ENCODE results near the gene UBR4. TPM values are rescaled to one million over a fixed set of nuclear protein-coding genes. Genes with fewer than 3 reads are reported as not detected.
A peak's percentile ranks its signal among the peaks of the same experiment; 100 is the strongest.

The UBR4 gene
- total RNA-seq, 1 experiment from 2014 or later, result 131 TPM

DNA sequence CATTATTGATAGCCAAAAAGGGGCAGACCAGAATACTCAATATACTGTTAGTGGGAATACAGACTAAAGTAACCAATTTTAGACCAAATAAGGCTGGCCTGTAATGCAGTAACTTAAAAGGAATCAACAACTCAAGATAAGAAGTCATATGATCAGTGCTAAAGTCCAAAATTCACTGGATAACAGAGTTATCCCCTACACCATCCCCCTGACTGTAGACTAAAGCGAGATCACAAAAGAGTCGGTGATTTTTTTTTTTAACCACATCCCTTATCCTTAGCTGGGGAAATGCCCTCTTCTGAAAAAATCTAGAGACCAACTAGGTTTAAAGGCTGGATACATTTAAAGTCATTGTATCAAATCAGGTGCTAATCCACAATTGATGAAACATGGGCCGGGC, 7.7 kb downstream of the UBR4 start:
- Histone ChIP-seq H3K4me2 (ENCODE audit: insufficient read depth, insufficient read length, low read length) (no peak overlapping the region), H3T11ph (ENCODE audit: low read length) (no peak overlapping the region), H4K8ac (replicated peaks; ENCODE audit: insufficient read length, low read depth, low read length) (no peak overlapping the region), H2AK5ac (ENCODE audit: insufficient read length, low read length) (no peak overlapping the region), H4K20me1 (ENCODE audit: control insufficient read depth, insufficient read depth, insufficient read length) (no peaks in the 10 kb centered on the region), H3K4me1 (ENCODE audit: insufficient read depth, low read length) (no peaks in the 10 kb centered on the region), H3K9ac (ENCODE audit: extremely low read depth, insufficient read length, low read length) (no peak overlapping the region), H2AFZ (ENCODE audit: low read length) (no peak overlapping the region), H4K91ac (ENCODE audit: insufficient read length, low read depth, low read length) (no peak overlapping the region), H3K56ac (ENCODE audit: insufficient read length, low read depth, low read length) (no peak overlapping the region), H3K4ac (ENCODE audit: low read depth, low read length) (no peak overlapping the region), H2BK120ac (ENCODE audit: low read depth, low read length, poor library complexity, severe bottlenecking) (no peak overlapping the region), H2BK20ac (ENCODE audit: low read depth, low read length, poor library complexity, severe bottlenecking) (no peak overlapping the region), H3K23me2 (ENCODE audit: insufficient read length, low read depth, low read length, poor library complexity, severe bottlenecking) (no peaks in the 10 kb centered on the region), H2BK15ac (ENCODE audit: low read depth, low read length) (no peak overlapping the region), H3K18ac (ENCODE audit: insufficient read length, low read depth, low read length) (no peak overlapping the region), H3K14ac (ENCODE audit: insufficient read depth, low read length) (no peak overlapping the region), H3K79me2 (ENCODE audit: insufficient read depth, low read length) (peaks cover 39% of the 10 kb centered on the region), H3K79me1 (ENCODE audit: insufficient read depth, low read depth, low read length, poor library complexity, severe bottlenecking) (peaks cover 13% of the 10 kb centered on the region), H4K5ac (ENCODE audit: insufficient read length, low read depth, low read length) (no peak overlapping the region), H2BK5ac (ENCODE audit: insufficient read length, low read length) (no peak overlapping the region), H3K23ac (ENCODE audit: insufficient read length, low read depth, low read length) (no peak overlapping the region), H3K27ac (ENCODE audit: insufficient read length, low read depth, low read length) (no peak overlapping the region), H3K9me3 (ENCODE audit: control insufficient read depth, low read depth, low read length) (no peaks in the 10 kb centered on the region), H2BK12ac (ENCODE audit: insufficient read length, low read depth, low read length) (no peak overlapping the region), H3K27me3 (ENCODE audit: insufficient read depth, low read length) (no peaks in the 10 kb centered on the region)
- TF ChIP-seq, protein P1, sequence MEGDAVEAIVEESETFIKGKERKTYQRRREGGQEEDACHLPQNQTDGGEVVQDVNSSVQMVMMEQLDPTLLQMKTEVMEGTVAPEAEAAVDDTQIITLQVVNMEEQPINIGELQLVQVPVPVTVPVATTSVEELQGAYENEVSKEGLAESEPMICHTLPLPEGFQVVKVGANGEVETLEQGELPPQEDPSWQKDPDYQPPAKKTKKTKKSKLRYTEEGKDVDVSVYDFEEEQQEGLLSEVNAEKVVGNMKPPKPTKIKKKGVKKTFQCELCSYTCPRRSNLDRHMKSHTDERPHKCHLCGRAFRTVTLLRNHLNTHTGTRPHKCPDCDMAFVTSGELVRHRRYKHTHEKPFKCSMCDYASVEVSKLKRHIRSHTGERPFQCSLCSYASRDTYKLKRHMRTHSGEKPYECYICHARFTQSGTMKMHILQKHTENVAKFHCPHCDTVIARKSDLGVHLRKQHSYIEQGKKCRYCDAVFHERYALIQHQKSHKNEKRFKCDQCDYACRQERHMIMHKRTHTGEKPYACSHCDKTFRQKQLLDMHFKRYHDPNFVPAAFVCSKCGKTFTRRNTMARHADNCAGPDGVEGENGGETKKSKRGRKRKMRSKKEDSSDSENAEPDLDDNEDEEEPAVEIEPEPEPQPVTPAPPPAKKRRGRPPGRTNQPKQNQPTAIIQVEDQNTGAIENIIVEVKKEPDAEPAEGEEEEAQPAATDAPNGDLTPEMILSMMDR (conservative IDR thresholded peaks at IDR 0.05), result no peak
- DNase-seq, result no peak
- Mint-ChIP-seq H3K36me3 (ENCODE audit: insufficient read depth in 1 of 3, low read depth in 3 of 3) (peaks cover 14 to 30% (median 30%) of the 10 kb centered on the region in 3 experiments; a peak in 6 of 7 replicates), H3K4me1 (peaks cover 5 to 6% of the 10 kb centered on the region in 2 experiments; a peak in 1 of 4 replicates), H3K27ac (peak overlapping the region in 1 of 3 experiments; percentile 48; a peak in 2 of 7 replicates), H3K27me3 (ENCODE audit: low read depth) (no peaks in the 10 kb centered on the region), H3K9me3 (no peaks in the 10 kb centered on the region), H3K4me3 (no peak overlapping the region)
- no CpG with 5 or more reads among the region's 3 CpGs for WGBS (ENCODE audit: extremely low coverage, insufficient read length, low lambda C conversion rate)
